GM12801 (cell line): ENCODE data around the gene JDP2.

Experiments used
- TF ChIP-seq, protein P1 (sequence below): IDR thresholded peaks from one replicate; pipeline ENCODE4 v1.5.1; 2011; ENCODE audit warnings: control low read depth; ENCODE audit not compliant: insufficient read length; ENCODE audit errors: extremely low read depth

The JDP2 gene

DNA sequence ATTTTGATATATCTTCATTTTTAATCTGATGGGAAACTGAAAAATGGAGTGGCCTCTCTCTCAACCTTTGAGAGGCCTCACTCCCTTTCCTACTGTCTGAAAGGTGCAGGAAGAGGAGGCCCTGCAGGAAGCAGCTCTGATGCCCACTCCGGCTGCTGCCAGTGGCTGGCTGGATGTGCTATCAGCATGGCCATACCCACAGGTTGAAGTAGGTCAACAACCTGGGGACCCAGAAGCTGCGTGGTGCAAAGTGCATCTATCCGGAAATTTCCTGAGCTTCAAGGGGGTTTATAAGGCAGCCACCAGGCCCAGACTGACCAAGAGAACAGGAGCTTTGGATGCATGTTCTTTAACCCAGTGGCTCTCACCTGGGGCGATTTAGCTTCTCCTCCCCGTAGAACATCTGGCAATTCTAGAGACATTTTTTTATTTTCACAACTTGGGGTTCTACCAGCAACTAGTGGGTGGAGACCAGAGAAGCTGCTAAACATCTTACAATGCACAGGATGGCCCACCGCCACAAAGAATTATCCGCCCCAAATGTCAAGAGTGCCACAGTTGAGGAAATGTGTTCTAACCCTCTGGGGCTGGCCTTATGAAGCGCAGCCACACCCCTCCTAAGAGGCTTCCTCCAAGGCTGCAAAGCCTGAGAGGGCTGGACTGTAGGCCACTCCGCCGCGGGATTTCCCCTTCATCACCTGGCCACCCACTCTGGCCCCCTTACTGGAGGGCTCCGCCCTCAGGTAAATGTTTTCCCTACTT lies 86.3 kb downstream of the JDP2 start:
- TF ChIP-seq, protein P1, sequence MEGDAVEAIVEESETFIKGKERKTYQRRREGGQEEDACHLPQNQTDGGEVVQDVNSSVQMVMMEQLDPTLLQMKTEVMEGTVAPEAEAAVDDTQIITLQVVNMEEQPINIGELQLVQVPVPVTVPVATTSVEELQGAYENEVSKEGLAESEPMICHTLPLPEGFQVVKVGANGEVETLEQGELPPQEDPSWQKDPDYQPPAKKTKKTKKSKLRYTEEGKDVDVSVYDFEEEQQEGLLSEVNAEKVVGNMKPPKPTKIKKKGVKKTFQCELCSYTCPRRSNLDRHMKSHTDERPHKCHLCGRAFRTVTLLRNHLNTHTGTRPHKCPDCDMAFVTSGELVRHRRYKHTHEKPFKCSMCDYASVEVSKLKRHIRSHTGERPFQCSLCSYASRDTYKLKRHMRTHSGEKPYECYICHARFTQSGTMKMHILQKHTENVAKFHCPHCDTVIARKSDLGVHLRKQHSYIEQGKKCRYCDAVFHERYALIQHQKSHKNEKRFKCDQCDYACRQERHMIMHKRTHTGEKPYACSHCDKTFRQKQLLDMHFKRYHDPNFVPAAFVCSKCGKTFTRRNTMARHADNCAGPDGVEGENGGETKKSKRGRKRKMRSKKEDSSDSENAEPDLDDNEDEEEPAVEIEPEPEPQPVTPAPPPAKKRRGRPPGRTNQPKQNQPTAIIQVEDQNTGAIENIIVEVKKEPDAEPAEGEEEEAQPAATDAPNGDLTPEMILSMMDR = no peak

GRCh38 chr14:75514673-75515628 lies 87.1 kb downstream of the JDP2 start:
- TF ChIP-seq, protein P1 = no peak

DNA sequence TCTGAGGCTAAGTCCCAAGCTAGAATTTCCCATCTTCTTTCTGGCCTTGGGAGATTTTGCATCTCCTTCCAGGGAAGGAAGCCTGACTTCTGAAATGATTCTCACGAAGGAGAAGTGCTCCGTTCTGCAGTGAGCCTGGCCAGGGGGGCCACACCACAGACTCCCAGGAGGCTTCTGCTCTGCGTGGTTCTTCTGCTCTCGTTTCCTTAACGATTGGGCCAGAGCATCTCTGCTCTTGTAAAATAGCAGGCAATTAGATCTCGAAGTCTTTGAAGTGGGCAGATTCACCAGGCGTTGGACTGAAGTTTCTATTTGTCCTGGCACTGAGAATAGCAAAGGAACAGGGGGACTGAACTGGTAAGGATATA lies 87.8 kb downstream of the JDP2 start:
- TF ChIP-seq, protein P1 = no peak

DNA sequence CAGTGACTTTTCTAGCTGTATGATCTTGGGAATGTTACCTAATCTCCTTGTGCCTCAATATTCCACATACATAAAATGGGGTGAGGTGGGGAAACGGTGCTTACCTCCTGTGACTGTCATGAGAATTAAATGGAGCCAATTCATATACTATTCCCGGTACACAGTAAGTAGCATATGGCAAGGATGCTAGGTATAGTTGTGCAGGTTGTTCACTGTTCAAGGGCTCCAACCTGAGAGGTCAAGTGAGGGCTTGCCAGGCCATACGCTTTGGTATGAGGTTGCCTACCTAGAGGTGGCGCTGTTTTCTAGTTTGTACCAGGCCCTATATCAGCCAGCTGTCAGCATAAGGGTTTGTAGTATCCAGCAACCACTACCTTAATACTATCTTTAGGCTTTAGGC lies 90.8 kb downstream of the JDP2 start:
- TF ChIP-seq, protein P1 = no peak

DNA sequence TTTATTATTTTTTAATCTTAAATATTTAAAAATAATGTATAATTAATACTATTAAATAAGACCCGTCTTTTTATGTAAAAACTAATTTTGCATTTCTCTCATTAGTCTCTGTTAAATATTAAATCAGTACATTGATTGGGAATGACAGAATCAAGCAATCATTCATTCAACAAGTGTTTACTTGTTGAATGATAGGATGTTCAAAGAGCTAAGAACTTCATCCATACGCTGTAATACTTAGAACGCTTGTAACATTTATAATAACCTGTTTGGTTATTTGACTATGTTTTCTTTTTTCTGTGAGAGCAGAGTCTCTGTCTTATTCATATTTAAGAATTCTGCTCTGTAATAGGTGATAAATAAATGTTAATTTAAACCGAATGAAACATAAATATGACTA lies 91.6 kb downstream of the JDP2 start:
- TF ChIP-seq, protein P1 = no peak

GRCh38 chr14:75519826-75520728 lies 92.3 kb downstream of the JDP2 start:
- TF ChIP-seq, protein P1 = no peak

DNA sequence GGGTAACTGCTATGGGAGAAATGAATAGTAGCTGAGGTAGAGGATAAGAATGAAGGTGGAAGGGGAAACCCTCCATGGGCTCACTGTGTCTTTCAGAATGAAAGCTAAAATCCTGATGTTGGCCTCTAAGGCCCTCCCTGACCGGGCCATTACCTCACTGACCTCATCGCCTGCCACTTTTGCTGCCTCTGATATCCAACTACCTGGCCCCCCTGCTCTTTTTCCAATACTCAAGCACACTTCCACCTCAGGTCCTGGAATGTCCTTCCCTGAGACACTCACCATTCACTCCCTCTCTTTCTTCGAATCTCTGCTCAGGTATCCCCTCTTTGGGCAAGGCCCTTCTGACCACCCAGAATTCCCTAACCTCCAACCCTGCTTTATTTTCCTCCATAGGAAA lies 93.0 kb downstream of the JDP2 start:
- TF ChIP-seq, protein P1 = no peak
